ENCODE data around the gene HIP1.
"Not testable (repeated sequence)": the region's sequence is repeated elsewhere in the genome, so short reads cannot be mapped to it uniquely, and the experiment has no call there.

HIP1 gene

DNA sequence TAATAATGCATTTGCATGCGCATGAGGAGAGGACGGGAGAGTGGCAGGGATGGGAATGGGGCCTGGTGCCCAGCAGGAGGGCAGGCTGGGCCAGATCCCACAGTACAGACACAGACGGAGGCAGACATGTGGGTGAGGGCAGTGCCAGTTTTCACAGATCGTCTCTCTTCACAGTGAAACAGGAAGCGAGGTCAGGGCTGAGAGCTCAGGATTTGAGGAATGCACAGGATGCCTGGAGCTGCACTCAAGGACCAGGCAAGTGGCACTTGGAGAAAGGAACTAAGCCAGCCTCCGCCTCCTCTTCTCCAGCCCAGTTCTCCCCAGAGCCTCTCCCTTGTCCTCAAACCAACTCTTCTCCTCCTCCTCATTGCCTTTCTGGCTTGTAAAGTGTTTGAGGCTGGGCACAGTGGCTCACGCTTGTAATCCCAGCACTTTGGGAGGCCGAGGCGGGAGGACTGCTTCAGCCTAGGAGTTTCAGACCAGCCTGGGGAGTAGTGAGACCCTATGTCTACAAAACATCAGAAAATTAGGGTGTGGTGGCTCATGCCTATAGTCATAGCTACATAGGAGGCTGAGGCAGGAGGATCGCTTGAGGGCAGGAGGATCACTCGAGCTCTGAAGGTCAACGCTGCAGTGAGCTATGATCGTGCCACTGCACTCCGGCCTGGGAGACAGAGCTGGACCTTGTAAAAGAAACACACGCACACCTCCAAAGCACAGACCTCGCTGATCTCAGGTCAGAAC, 115.2 kb downstream of the HIP1 start:
- Mint-ChIP-seq H3K4me1 (ENCODE audit: low read depth) (peaks cover 10% of the 10 kb centered on the region), H3K36me3 (ENCODE audit: low read depth) (peaks cover 4% of the 10 kb centered on the region), H3K27me3 (ENCODE audit: low read depth) (no peaks in the 10 kb centered on the region), H3K4me3 (no peak overlapping the region), H3K27ac (peak overlapping the region; percentile 41), H3K9me3 (peaks cover 18% of the 10 kb centered on the region)
- no peak for DNase-seq (ENCODE audit: low spot score)

DNA sequence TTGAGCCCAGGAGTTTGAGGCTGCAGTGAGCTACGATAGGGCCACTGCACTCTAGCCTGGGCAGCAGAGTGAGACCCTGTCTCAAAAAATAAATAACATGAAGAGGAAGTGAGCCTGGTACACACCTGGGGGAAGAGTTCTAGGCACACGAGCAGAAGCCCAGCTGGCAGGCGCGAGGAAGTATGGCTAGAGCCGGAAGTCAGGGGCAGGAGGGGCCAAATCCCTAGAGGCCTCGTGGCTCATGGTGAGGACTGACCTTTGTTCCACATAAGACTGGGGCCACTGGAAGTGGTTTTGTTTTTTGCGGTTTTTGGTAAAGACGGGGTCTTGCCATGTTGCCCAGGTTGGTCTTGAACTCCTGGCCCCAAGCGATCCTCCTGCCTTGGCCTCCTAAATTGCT, 117.6 kb downstream of the HIP1 start:
- no peak overlapping the region for H3K4me3 Mint-ChIP-seq
- DNase-seq (ENCODE audit: low spot score): no peak
- no peak overlapping the region for H3K27ac Mint-ChIP-seq
- H3K27me3 Mint-ChIP-seq (ENCODE audit: low read depth): no peaks in the 10 kb centered on the region
- H3K36me3 Mint-ChIP-seq (ENCODE audit: low read depth): no peaks in the 10 kb centered on the region
- H3K9me3 Mint-ChIP-seq: peaks cover 3% of the 10 kb centered on the region
- peaks cover 28% of the 10 kb centered on the region for H3K4me1 Mint-ChIP-seq (ENCODE audit: low read depth)

DNA sequence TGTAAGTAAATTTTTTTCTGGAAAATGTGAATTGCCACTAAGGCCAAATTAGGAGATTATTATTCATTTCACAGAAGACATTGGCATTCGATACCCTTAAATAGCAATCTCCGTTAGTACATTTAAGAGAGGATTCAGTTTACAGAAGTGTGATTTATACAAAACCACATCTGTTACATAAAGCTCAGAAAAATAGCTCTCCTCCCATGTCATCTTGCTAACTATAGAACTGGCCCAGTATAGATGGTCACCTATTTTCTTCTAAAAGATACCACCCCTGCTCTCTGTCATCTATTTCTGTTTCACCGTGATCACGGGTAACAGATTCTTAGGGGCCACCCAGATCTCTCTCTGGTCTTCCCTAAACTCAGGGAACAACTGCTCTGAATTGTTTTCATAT, 119.1 kb downstream of the HIP1 start:
- Mint-ChIP-seq H3K4me1 (ENCODE audit: low read depth) (peaks cover 27% of the 10 kb centered on the region), H3K27me3 (ENCODE audit: low read depth) (no peaks in the 10 kb centered on the region), H3K4me3 (no peak overlapping the region), H3K36me3 (ENCODE audit: low read depth) (no peaks in the 10 kb centered on the region), H3K27ac (no peak overlapping the region), H3K9me3 (no peaks in the 10 kb centered on the region)
- DNase-seq (ENCODE audit: low spot score): no peak

DNA sequence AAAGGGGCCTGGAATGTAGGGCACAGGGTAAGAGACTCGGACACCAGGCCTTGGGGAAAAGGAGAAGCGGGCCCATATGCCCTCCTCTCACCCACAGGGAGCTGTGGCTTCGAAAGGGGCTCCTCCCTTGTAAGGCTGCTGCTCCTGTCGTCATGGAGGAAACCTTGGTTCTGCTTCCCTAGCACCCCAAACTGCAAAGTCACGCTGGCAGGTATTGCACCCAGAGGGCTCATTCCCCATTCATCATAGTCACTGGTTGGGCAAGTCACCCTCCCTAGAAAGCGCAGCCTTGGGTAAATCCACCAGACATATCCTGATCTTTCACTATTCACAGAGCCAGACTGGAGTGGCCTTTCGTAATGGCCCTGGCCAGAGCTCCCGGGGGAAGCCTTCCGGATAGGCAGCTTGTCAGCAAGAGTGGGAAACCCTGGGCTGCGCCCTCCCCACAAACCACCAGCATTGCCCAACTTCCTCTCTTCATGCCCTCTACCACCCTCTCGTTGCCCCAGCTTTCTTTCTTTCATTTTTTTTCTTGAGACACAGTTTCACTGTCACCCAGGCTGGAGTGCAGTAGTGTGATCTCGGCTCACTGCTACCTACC, 121.0 kb downstream of the HIP1 start:
- Mint-ChIP-seq H3K9me3 (no peaks in the 10 kb centered on the region), H3K4me3 (peak overlapping the region; percentile 47), H3K27me3 (ENCODE audit: low read depth) (no peaks in the 10 kb centered on the region), H3K4me1 (ENCODE audit: low read depth) (peaks cover 24% of the 10 kb centered on the region), H3K36me3 (ENCODE audit: low read depth) (no peaks in the 10 kb centered on the region), H3K27ac (peak overlapping the region; percentile 82)
- peak; percentile 11 for DNase-seq (ENCODE audit: low spot score)

DNA sequence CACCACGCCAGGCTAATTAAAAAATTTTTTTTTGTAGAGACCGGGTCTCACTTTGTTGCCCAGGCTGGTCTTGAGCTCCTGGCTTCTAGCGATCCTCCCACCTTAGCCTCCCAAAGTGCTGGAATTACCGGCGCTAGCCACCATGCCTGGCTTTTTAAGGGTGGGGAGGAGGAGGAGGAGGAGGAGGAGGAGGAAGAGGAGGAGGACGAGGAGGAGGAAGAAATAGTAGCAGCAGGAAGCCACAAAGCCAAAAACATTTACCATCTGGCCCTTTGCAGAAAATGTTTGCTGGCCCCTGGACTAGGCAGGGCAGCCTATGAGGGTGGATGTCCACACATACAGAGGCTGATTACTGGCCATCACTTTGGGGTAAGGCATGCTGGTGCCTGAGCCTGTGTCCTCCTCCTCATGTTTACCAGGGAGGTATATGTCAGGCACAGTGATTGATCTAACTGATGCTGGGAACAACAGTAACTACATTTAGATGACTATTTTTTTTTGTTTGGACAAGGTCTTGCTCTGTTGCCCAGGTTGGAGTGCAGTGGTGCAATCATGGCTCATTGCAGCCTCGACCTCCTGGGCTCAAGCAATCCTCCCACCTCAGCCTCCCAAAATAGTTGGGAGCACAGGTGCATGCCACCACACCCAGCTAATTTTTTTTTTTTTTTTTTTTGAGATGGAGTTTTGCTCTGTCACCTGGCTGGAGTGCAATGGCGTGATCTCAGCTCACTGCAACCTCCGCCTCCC, 122.1 kb downstream of the HIP1 start:
- H3K27ac Mint-ChIP-seq: peak overlapping the region; percentile 27
- no peaks in the 10 kb centered on the region for H3K9me3 Mint-ChIP-seq
- no peaks in the 10 kb centered on the region for H3K36me3 Mint-ChIP-seq (ENCODE audit: low read depth)
- H3K27me3 Mint-ChIP-seq (ENCODE audit: low read depth): no peaks in the 10 kb centered on the region
- H3K4me1 Mint-ChIP-seq (ENCODE audit: low read depth): peaks cover 24% of the 10 kb centered on the region
- no peak overlapping the region for H3K4me3 Mint-ChIP-seq
- DNase-seq (ENCODE audit: low spot score): no peak

DNA sequence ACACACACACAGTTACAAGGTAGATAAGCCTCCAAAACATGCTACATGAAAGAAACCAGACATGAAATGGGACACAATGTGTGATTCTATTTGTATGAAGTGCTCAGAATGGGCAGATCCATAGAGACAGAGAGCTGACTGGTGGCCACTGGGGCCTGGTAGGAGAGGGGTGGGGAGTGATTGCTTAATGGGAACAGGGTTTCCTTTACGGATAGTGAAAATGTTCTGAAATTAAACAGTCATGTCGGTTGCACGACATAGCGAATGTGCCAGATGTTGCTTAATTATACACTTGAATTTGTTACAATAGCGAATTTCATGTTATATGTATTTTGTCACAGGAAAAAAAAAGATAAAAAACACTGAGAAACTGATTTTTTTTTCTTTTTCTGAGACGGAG, 124.3 kb downstream of the HIP1 start:
- H3K9me3 Mint-ChIP-seq: no peaks in the 10 kb centered on the region
- H3K4me3 Mint-ChIP-seq: no peak overlapping the region
- DNase-seq (ENCODE audit: low spot score): no peak
- H3K27ac Mint-ChIP-seq: no peak overlapping the region
- peaks cover 22% of the 10 kb centered on the region for H3K4me1 Mint-ChIP-seq (ENCODE audit: low read depth)
- H3K27me3 Mint-ChIP-seq (ENCODE audit: low read depth): no peaks in the 10 kb centered on the region
- no peaks in the 10 kb centered on the region for H3K36me3 Mint-ChIP-seq (ENCODE audit: low read depth)

DNA sequence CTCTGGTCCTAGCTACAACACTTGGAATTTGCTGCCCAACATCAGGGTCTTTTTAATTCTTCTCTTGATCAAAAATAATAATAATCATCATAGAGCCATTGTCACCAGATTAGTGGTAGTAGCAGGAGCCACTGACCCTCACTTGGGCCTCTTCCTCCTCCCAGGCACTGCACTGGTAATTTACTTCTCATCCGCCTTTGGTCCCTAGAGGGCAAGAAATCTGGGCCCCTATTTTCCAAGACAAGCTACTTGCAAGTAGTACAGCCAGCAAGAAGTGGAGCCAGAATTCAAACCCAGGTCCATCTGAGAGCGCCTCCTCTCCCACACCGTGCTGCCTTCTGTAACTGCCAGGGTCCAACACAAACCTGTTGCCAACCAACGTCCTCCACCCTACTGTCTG, 125.4 kb downstream of the HIP1 start:
- Mint-ChIP-seq H3K4me1 (ENCODE audit: low read depth) (peaks cover 17% of the 10 kb centered on the region), H3K4me3 (no peak overlapping the region)
- no peak for DNase-seq (ENCODE audit: low spot score)

DNA sequence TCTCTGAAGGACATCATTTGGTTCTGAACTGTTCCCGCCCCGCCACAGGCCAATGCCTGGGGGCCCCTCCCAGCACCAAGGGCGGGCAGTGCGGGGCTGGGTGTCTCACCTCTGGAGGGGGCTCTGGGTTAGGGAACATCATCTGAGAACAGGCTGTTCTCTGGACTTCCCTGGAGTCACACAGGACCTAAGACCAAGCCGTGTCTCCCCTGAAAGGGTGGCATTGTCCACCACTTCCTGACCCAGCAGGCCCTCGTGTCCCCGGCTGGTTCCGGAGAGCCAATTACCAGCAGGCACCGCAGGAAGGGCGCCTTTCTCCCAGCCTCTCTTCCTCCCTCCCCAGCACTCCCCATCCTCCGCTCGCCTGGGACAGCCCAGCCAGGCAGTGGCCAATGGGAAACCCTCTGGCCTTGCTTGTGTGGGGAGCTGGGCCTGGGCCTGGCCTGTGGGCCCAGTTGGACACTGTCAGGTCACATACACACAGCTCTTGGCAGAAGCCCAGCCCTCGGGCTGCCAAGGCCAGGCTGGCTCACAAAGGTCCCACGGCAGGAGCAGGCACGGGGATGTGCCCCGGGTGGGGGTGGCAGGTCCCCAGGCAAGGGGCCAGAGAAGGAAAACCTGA, 127.1 kb downstream of the HIP1 start:
- DNase-seq (ENCODE audit: low spot score): no peak
- peaks cover 4% of the 10 kb centered on the region for H3K4me1 Mint-ChIP-seq (ENCODE audit: low read depth)

More for the DNA sequence above, 125.4 kb downstream of the HIP1 start:
- Mint-ChIP-seq H3K27me3 (ENCODE audit: low read depth) (no peaks in the 10 kb centered on the region), H3K27ac (no peak overlapping the region), H3K9me3 (no peaks in the 10 kb centered on the region), H3K36me3 (ENCODE audit: low read depth) (no peaks in the 10 kb centered on the region)

DNA sequence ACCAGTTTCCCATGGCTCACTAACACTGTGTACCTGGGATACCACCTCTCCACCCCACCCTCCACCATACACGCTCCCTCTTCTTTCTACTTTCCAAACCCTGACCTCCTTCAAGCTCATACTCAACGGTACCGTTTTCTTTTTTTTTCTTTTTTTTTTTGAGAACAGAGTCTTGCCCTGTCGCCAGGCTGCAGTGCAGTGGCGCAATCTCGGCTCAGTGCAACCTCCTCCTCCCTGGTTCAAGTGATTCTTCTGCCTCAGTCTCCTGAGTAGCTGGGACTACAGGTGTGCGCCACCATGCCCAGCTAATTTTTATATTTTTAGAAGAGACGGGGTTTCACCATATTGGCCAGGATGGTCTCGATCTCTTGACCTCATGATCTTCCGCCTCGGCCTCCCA, 129.3 kb downstream of the HIP1 start:
- H3K9me3 Mint-ChIP-seq; H3K27me3 Mint-ChIP-seq (ENCODE audit: low read depth); H3K36me3 Mint-ChIP-seq (ENCODE audit: low read depth); H3K4me3 Mint-ChIP-seq; H3K4me1 Mint-ChIP-seq (ENCODE audit: low read depth); DNase-seq (ENCODE audit: low spot score); H3K27ac Mint-ChIP-seq: not testable (repeated sequence)

More for the DNA sequence above, 127.1 kb downstream of the HIP1 start:
- Mint-ChIP-seq H3K27me3 (ENCODE audit: low read depth) (no peaks in the 10 kb centered on the region), H3K4me3 (no peak overlapping the region), H3K9me3 (no peaks in the 10 kb centered on the region), H3K27ac (no peak overlapping the region), H3K36me3 (ENCODE audit: low read depth) (no peaks in the 10 kb centered on the region)

DNA sequence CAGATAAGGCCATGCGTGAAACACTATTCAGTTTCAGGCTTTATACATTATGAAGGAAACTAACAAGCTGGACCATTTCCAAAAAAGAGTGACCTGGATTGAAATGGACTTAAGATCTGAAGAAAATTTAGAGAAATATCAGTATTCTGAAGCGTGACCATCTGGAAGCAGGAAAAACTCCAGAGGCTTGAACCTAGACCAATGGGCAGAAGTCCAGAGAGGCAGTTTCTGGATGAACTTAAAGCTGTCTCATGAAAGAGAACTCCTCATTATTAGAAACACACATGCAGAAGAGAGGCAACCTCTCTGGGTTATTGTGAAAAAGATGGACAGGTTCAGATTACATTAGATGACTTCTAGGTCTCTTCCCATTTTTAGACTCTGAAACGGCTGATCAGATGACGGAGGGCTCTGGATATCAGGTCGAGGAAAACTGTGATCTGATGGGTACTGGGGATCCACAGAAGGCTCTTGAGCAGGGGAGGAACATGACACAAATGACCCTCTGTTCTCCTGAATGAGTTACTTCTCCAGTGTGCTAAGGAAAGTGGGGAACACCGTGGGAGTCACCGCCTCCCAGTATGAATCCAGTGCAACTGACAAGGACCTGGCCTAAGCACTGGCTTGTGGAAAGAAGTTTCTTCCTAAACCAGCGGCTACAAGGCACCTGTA, 130.2 kb downstream of the HIP1 start:
- H3K9me3 Mint-ChIP-seq: no peaks in the 10 kb centered on the region
- H3K4me1 Mint-ChIP-seq (ENCODE audit: low read depth): no peaks in the 10 kb centered on the region
- no peak overlapping the region for H3K4me3 Mint-ChIP-seq
- no peaks in the 10 kb centered on the region for H3K27me3 Mint-ChIP-seq (ENCODE audit: low read depth)
- H3K27ac Mint-ChIP-seq: no peak overlapping the region
- DNase-seq (ENCODE audit: low spot score): no peak
- H3K36me3 Mint-ChIP-seq (ENCODE audit: low read depth): no peaks in the 10 kb centered on the region

DNA sequence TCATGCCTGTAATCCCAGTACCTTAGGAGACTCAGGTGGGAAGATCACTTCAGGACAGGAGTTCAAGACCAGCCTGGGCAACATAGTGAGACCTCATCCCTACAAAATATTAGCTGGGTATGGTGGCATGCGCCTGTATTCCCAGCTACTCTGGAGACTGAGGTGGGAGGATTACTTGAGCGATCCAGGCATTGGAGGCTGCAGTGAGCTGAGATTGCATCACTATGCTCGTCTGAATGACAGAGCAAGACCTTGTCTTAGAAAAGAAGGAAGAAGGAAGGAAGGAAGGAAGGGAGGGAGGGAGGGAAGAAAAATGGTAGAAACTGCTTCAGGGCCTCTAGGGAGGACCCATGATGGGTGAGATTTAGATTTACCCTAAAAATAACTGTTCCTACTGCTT, 134.3 kb downstream of the HIP1 start:
- Mint-ChIP-seq H3K4me1 (ENCODE audit: low read depth) (no peaks in the 10 kb centered on the region), H3K27ac (no peak overlapping the region), H3K9me3 (no peaks in the 10 kb centered on the region), H3K27me3 (ENCODE audit: low read depth) (no peaks in the 10 kb centered on the region), H3K4me3 (no peak overlapping the region), H3K36me3 (ENCODE audit: low read depth) (no peaks in the 10 kb centered on the region)
- no peak for DNase-seq (ENCODE audit: low spot score)

DNA sequence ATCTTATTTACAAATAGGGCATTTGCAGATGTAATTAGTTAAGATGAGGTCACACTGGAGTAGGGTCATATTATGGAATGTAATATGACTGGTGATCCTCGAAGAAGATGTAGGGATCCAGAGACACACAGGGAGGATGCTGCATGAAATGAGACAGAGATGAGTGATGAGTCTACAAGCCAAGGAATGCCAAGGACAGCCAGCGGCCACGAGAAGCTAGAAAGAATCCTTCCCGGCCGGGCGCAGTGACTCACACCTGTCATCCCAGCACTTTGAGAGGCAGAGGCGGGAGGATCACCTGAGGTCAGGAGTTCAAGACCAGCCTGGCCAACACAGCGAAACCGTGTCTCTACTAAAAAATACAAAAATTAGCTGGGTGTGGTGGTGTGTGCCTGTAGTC, 135.9 kb downstream of the HIP1 start:
- not testable (repeated sequence) for H3K27ac Mint-ChIP-seq; H3K27me3 Mint-ChIP-seq (ENCODE audit: low read depth); H3K4me1 Mint-ChIP-seq (ENCODE audit: low read depth); DNase-seq (ENCODE audit: low spot score); H3K9me3 Mint-ChIP-seq; H3K4me3 Mint-ChIP-seq; H3K36me3 Mint-ChIP-seq (ENCODE audit: low read depth)

DNA sequence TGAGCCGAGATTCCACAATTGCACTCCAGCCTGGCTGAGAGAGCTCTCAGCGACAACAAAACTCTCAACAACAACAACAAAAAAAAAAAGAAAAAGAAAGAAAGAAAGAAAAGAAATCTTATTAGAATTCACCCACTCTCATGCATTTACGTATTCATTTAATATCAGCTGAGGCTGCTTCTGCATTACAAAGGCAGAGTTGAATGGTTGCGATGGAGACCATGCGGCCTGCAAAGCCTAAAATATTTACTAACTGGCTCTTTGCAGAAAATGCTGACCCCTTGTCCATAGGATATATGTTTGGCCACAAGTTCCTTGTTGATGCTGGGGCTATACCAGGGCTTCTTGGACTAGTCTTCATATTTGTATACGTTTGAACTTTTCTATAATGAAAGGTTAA, 137.2 kb downstream of the HIP1 start:
- H3K27me3 Mint-ChIP-seq (ENCODE audit: low read depth): no peaks in the 10 kb centered on the region
- peaks cover 6% of the 10 kb centered on the region for H3K4me1 Mint-ChIP-seq (ENCODE audit: low read depth)
- no peak for DNase-seq (ENCODE audit: low spot score)
- no peak overlapping the region for H3K4me3 Mint-ChIP-seq
- H3K9me3 Mint-ChIP-seq: no peaks in the 10 kb centered on the region
- H3K27ac Mint-ChIP-seq: no peak overlapping the region
- H3K36me3 Mint-ChIP-seq (ENCODE audit: low read depth): no peaks in the 10 kb centered on the region

DNA sequence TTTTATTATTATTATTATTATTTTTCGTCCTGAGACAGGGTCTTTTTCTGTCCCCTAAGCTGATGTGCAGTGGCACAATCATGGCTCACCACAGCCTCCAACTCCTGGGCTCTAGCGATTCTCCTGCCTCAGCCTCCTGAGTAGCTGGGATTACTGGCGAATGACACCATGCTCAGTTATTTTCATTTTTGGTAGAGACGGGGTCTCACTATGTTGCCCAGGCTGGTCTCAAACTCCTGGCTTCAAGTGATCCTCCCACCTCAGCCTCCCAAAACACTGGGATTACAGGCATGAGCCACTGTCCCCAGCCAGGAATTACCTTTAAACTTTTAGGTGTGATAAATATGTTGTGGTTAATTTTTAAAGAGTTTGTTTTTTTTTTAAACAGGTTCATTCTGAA, 138.0 kb downstream of the HIP1 start:
- DNase-seq (ENCODE audit: low spot score); H3K27ac Mint-ChIP-seq; H3K36me3 Mint-ChIP-seq (ENCODE audit: low read depth); H3K4me1 Mint-ChIP-seq (ENCODE audit: low read depth); H3K4me3 Mint-ChIP-seq; H3K9me3 Mint-ChIP-seq; H3K27me3 Mint-ChIP-seq (ENCODE audit: low read depth): not testable (repeated sequence)

Data from T-helper 2 cell treated with Interferon-gamma antibody and Interleukin-4, amounts not matched to agents 5 μg/mL and 100 μg/mL, for 36 hours (primary cell).